K562 (cell line): Measurements from ENCODE around the gene AQR. TPM values are rescaled to one million over a fixed set of nuclear protein-coding genes. Genes with fewer than 3 reads are reported as not detected.

Experiments
- ATAC-seq: fragments of 200-7000 bp; cut with Tn5 transposase; 3 replicates; pipeline ENCODE4 v1.9.1; 2020; ENCODE audit warnings: moderate library complexity
- BruUV-seq: library from RNA; stranded (reverse); fragments of 400-500 nt; replicated peaks from 2 replicates; lab custom pipeline; 2021; lab: Mats Ljungman, UMichigan
- CTCF ChIA-PET: fragments of 300-600 bp; formaldehyde crosslinking; extraction: SDS; loops from one replicate; lab custom pipeline; 2021; ENCODE audit warnings: low intra/inter-chr PET ratio; lab: Yijun Ruan, JAX
- POLR2A ChIA-PET: fragments of 300-600, 350-650 bp; sonication (Branson Sonifier 250); formaldehyde crosslinking; extraction: SDS; loops from one replicate; lab custom pipeline; 2021; ENCODE audit warnings: antibody characterized with exemption, inconsistent platforms; lab: Yijun Ruan, JAX
- DNase-seq, 4 experiments: peaks; one replicate each; pipeline versions ENCODE4 v3.0.0 to v3.0.0-alpha.2; 2011 to 2018; ENCODE audit warnings: low spot score in 3 of 4, mixed read lengths in 3 of 4; ENCODE audit errors: extremely low read depth in 1 of 4
- FAIRE-seq: peaks from 2 replicates; lab custom pipeline; 2011; peaks lifted over from hg19 to GRCh38; lab: Jason Lieb, UNC
- H2AFZ ChIP-seq: 2 replicates; pipeline ENCODE4 v1.6.0; 2011; ENCODE audit warnings: low read depth, low read length, control low read depth, inconsistent platforms
- H3K27ac ChIP-seq: fragments of 200-600 bp; 3 replicates; pipeline ENCODE4 v1.8.0; 2011; ENCODE audit warnings: low read depth, mild to moderate bottlenecking, control low read depth, inconsistent platforms, low read length, moderate library complexity, mixed read lengths; ENCODE audit errors: extremely low read depth
- H3K27me3 ChIP-seq, 2 experiments: fragments of 300-600 bp in 1 of 2; 2 replicates in 1 of 2; 3 replicates in 1 of 2; pipeline versions ENCODE4 v1.6.0 to v1.8.0; 2011; ENCODE audit warnings: inconsistent platforms in 2 of 2, low read length in 2 of 2, mild to moderate bottlenecking in 1 of 2, mixed read lengths in 1 of 2, moderate library complexity in 1 of 2; ENCODE audit not compliant: control insufficient read depth in 2 of 2, insufficient read depth in 2 of 2
- H3K36me3 ChIP-seq: fragments of 300-600 bp; 3 replicates; pipeline ENCODE4 v1.8.0; 2011; ENCODE audit warnings: mild to moderate bottlenecking, low read length, inconsistent platforms; ENCODE audit not compliant: control insufficient read depth, insufficient read depth
- H3K4me1 ChIP-seq, 2 experiments: fragments of 200-600 bp in 1 of 2; replicated peaks in 1 of 2; 2 replicates in 1 of 2; 3 replicates in 1 of 2; pipeline versions ENCODE4 v1.5.1 to v1.8.0; 2011; ENCODE audit warnings: inconsistent platforms in 2 of 2, low read length in 2 of 2, mild to moderate bottlenecking in 1 of 2, mixed read lengths in 1 of 2, moderate library complexity in 1 of 2; ENCODE audit not compliant: control insufficient read depth in 2 of 2, insufficient read depth in 2 of 2
- H3K4me2 ChIP-seq: 2 replicates; pipeline ENCODE4 v1.6.1; 2011; ENCODE audit warnings: low read length, control low read depth, inconsistent platforms, mixed read lengths; ENCODE audit not compliant: insufficient read depth
- H3K4me3 ChIP-seq: fragments of 200-600 bp; sonication (generic), shearing (Covaris generic); 2 replicates; pipeline ENCODE4 v1.5.1; 2016; ENCODE audit warnings: control low read depth, inconsistent platforms
- H3K79me2 ChIP-seq: fragments of 200-600 bp; 3 replicates; pipeline ENCODE4 v1.8.0; 2011; ENCODE audit warnings: low read length, inconsistent platforms; ENCODE audit not compliant: control insufficient read depth, insufficient read depth
- H3K9ac ChIP-seq, 2 experiments: 2 replicates each; pipeline versions ENCODE4 v1.6.0 to v1.6.1; 2011; ENCODE audit warnings: low read depth in 2 of 2, low read length in 2 of 2, control low read depth in 1 of 2, inconsistent platforms in 1 of 2, mild to moderate bottlenecking in 1 of 2, mixed read lengths in 1 of 2; ENCODE audit not compliant: insufficient read depth in 1 of 2
- H3K9me1 ChIP-seq: one replicate; pipeline ENCODE4 v1.6.0; 2011; ENCODE audit warnings: inconsistent platforms, mild to moderate bottlenecking, low read length, moderate library complexity; ENCODE audit not compliant: control insufficient read depth, insufficient read depth
- H3K9me3 ChIP-seq: replicated peaks from 2 replicates; pipeline ENCODE4 v1.5.1; 2011; ENCODE audit warnings: low read depth, low read length, inconsistent platforms; ENCODE audit not compliant: control insufficient read depth, insufficient read depth
- H4K20me1 ChIP-seq: replicated peaks from 2 replicates; pipeline ENCODE4 v1.6.1; 2011; ENCODE audit warnings: low read length, inconsistent platforms, mixed read lengths; ENCODE audit not compliant: control insufficient read depth, insufficient read depth
- C11orf30 ChIP-seq: fragments of 450-650 bp; IDR thresholded peaks from 2 replicates; pipeline ENCODE4 v1.6.1; 2016; ENCODE audit warnings: low read depth, mild to moderate bottlenecking
- CC2D1A ChIP-seq: fragments of 450-650 bp; IDR thresholded peaks from 2 replicates; pipeline ENCODE4 v1.6.1; 2017; ENCODE audit warnings: mild to moderate bottlenecking
- LEF1 ChIP-seq: fragments of 450-650 bp; IDR thresholded peaks from 2 replicates; pipeline ENCODE4 v1.6.1; 2016; ENCODE audit warnings: mild to moderate bottlenecking
- MAFF ChIP-seq: IDR thresholded peaks from 2 replicates; pipeline ENCODE4 v1.6.1; 2012; ENCODE audit warnings: low read length, improper control_type of control experiment
- MAFG ChIP-seq: fragments of 450-650 bp; conservative IDR thresholded peaks from 2 replicates; pipeline ENCODE4 v1.6.1; 2016; ENCODE audit warnings: missing genetic modification characterization, missing compliant biosample characterization
- MAFK ChIP-seq: IDR thresholded peaks from 2 replicates; pipeline ENCODE4 v1.6.1; 2011; ENCODE audit warnings: low read length, improper control_type of control experiment
- NFE2 ChIP-seq: IDR thresholded peaks from 2 replicates; pipeline ENCODE4 v1.6.1; 2014; ENCODE audit warnings: antibody characterized with exemption, low read depth
- WHSC1 ChIP-seq: IDR thresholded peaks from one replicate; pipeline ENCODE4 v1.6.1; 2012; ENCODE audit warnings: low read length, control low read depth, inconsistent platforms
- ZNF316 ChIP-seq: fragments of 450-650 bp; IDR thresholded peaks from 2 replicates; pipeline ENCODE4 v1.6.1; 2016
- WGBS: fragments of 100-300 bp; shearing (Covaris generic); methylation state at CpG from one replicate; pipeline ENCODE4 v1.1.6; 2016; ENCODE audit warnings: low coverage, mixed read lengths; ENCODE audit not compliant: insufficient coverage; ENCODE audit errors: missing lambda C conversion rate; 5-methylcytosine and 5-hydroxymethylcytosine counted together
- in situ Hi-C: fragments of 300-500 bp; cut with MboI; formaldehyde crosslinking; loops from 4 replicates; pipeline ENCODE4 v1.15.0; 2018; ENCODE audit warnings: inconsistent platforms, mixed read lengths
- intact Hi-C: fragments of 100-400 bp; cut with micrococcal nuclease; formaldehyde crosslinking; loops from 2 replicates; pipeline ENCODE4 v1.14.2; 2022
- polyA plus RNA-seq, 8 experiments: library from polyadenylated mRNA; depleted of rRNA in 4 of 8; stranded (reverse) in 5 of 8; unstranded in 3 of 8; fragments of >200 nt; fragmentation: Nextera tagmentation in 2 of 8; fragmentation: Illumina TruSeq in 1 of 8; extraction: Ambion mirVana in 2 of 8; extraction: Trizol in 1 of 8; gene quantifications; 2 replicates each; pipeline versions ENCODE4 v1.2.1 to v1.2.3, GENCODE V29; 2011 to 2014; ENCODE audit warnings: inconsistent platforms in 1 of 8, missing spikeins in 1 of 8
- total RNA-seq, 7 experiments: library from RNA; depleted of rRNA in 6 of 7; stranded (reverse); fragments of >200 nt in 6 of 7; fragmentation: Illumina TruSeq in 2 of 7; extraction: Trizol in 2 of 7; gene quantifications; 2 replicates each; pipeline versions ENCODE4 v1.2.1 to v1.2.3, GENCODE V29; 2011 to 2021; ENCODE audit warnings: low replicate concordance in 1 of 7
- TF ChIP-seq, protein P1 (sequence below): fragments of 450-650 bp; IDR thresholded peaks from 2 replicates; pipeline ENCODE4 v1.6.1; 2017; ENCODE audit warnings: antibody characterized with exemption, mild to moderate bottlenecking
- TF ChIP-seq, protein P2 (sequence below): IDR thresholded peaks from 3 replicates; pipeline ENCODE4 v1.6.1; 2011; ENCODE audit warnings: borderline replicate concordance, mild to moderate bottlenecking, moderate library complexity; ENCODE audit not compliant: insufficient read length; ENCODE audit errors: extremely low read depth

The AQR gene
- total and polyA plus RNA-seq, 9 of the 15 experiments (the other 6 are each of a cell fraction or from before 2014, with no cell fraction given): 22.0 to 62.9 (median 39.3) TPM

DNA sequence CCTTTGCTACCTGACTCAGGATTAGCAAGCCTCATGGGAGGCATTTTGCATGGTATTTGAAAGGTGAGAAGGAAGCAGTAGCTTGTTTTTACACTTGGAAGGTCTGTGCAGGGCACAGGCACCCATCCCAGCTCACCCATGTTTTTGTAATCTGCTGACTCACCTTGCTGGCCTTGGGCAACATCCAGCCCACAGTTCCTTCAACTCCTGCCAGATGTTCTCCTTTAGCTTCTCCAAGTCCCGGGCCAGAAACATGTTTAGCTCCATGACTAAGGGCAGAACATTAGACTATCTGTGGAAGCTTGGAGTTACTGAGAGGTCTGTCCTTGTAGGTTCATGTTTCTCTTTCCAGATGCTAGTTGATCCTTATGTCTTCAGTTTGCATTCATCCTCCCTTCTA is 31.0 kb upstream of the AQR start:
- ChIA-PET CTCF (no interaction called here), POLR2A (interaction anchor here (0.6 to 1.9 kb wide), 3 partner anchors 9 to 52 kb away, joined by 4 to 5 read pairs (median 5); no protein-coding TSS in a partner anchor)
- H3K79me2 ChIP-seq: no peaks in the 10 kb centered on the region
- H3K9me3 ChIP-seq: no peaks in the 10 kb centered on the region
- WGBS: 17% methylated on average over 1 of the region's 1 CpG
- H2AFZ ChIP-seq: peak overlapping the region; percentile 82
- H3K4me3 ChIP-seq: no peak overlapping the region
- intact Hi-C loops: no loop called here
- no TSS peak for BruUV-seq
- in situ Hi-C loops: no loop called here
- TF ChIP-seq CC2D1A: no peak
- peak; percentile 69 for TF ChIP-seq MAFK
- peak; percentile 81 for TF ChIP-seq NFE2
- no peak for TF ChIP-seq WHSC1
- no peak for TF ChIP-seq LEF1
- TF ChIP-seq, protein P1, sequence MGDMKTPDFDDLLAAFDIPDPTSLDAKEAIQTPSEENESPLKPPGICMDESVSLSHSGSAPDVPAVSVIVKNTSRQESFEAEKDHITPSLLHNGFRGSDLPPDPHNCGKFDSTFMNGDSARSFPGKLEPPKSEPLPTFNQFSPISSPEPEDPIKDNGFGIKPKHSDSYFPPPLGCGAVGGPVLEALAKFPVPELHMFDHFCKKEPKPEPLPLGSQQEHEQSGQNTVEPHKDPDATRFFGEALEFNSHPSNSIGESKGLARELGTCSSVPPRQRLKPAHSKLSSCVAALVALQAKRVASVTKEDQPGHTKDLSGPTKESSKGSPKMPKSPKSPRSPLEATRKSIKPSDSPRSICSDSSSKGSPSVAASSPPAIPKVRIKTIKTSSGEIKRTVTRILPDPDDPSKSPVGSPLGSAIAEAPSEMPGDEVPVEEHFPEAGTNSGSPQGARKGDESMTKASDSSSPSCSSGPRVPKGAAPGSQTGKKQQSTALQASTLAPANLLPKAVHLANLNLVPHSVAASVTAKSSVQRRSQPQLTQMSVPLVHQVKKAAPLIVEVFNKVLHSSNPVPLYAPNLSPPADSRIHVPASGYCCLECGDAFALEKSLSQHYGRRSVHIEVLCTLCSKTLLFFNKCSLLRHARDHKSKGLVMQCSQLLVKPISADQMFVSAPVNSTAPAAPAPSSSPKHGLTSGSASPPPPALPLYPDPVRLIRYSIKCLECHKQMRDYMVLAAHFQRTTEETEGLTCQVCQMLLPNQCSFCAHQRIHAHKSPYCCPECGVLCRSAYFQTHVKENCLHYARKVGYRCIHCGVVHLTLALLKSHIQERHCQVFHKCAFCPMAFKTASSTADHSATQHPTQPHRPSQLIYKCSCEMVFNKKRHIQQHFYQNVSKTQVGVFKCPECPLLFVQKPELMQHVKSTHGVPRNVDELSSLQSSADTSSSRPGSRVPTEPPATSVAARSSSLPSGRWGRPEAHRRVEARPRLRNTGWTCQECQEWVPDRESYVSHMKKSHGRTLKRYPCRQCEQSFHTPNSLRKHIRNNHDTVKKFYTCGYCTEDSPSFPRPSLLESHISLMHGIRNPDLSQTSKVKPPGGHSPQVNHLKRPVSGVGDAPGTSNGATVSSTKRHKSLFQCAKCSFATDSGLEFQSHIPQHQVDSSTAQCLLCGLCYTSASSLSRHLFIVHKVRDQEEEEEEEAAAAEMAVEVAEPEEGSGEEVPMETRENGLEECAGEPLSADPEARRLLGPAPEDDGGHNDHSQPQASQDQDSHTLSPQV: 0 out of 2 replicates have a peak, but pooled peaks have one; percentile 20
- TF ChIP-seq, protein P2, sequence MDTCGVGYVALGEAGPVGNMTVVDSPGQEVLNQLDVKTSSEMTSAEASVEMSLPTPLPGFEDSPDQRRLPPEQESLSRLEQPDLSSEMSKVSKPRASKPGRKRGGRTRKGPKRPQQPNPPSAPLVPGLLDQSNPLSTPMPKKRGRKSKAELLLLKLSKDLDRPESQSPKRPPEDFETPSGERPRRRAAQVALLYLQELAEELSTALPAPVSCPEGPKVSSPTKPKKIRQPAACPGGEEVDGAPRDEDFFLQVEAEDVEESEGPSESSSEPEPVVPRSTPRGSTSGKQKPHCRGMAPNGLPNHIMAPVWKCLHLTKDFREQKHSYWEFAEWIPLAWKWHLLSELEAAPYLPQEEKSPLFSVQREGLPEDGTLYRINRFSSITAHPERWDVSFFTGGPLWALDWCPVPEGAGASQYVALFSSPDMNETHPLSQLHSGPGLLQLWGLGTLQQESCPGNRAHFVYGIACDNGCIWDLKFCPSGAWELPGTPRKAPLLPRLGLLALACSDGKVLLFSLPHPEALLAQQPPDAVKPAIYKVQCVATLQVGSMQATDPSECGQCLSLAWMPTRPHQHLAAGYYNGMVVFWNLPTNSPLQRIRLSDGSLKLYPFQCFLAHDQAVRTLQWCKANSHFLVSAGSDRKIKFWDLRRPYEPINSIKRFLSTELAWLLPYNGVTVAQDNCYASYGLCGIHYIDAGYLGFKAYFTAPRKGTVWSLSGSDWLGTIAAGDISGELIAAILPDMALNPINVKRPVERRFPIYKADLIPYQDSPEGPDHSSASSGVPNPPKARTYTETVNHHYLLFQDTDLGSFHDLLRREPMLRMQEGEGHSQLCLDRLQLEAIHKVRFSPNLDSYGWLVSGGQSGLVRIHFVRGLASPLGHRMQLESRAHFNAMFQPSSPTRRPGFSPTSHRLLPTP: no peak
- peak; percentile 68; the same call in 1 of the 2 replicates for TF ChIP-seq MAFF
- peak; percentile 83 for TF ChIP-seq MAFG
- TF ChIP-seq ZNF316: peak; percentile 81
- peak; percentile 83 for TF ChIP-seq C11orf30
- H3K27me3 ChIP-seq: no peaks in the 10 kb centered on the region
- H3K4me2 ChIP-seq: no peak overlapping the region
- peak; percentile 38; the same call in 2 of the 3 replicates for ATAC-seq
- H3K9ac ChIP-seq: no peak overlapping the region
- H4K20me1 ChIP-seq: no peaks in the 10 kb centered on the region
- H3K27ac ChIP-seq: no peak overlapping the region; the same call in 2 of the 3 replicates
- DNase-seq: peak in 1 of 4 experiments; percentile 28
- no peaks in the 10 kb centered on the region for H3K9me1 ChIP-seq
- H3K4me1 ChIP-seq: peaks cover 0 to 8% of the 10 kb centered on the region in 2 experiments; a peak in 3 of 5 replicates
- peak; percentile 6 for FAIRE-seq
- no peaks in the 10 kb centered on the region for H3K36me3 ChIP-seq
